Anterior cingulate cortex (tissue), 58 donors: ENCODE measurements around the gene MRGPRF.

Experiments
- DNase-seq, 58 donors: peaks; one replicate each; lab custom pipeline; 2025; lab: John Stamatoyannopoulos, UW

Gene MRGPRF

GRCh38 chr11:69013009-69013951 lies at the start of gene MRGPRF:
Gene MRGPRF, minus strand, starts transcription at chr11:69013246. Its CDS starts 3,345 bp downstream, at chr11:69009901.
- peak in 14 of 58 donors; percentile 12 to 37 (median 22) for DNase-seq

GRCh38 chr11:69062169-69062855 lies 49.3 kb upstream of the MRGPRF start:
- DNase-seq = no peak

GRCh38 chr11:69061713-69062053 lies 48.6 kb upstream of the MRGPRF start:
- DNase-seq = peak in 3 of 58 donors; percentile 8 to 15 (median 9)

- DNase-seq = peak in 1 of 58 donors; percentile 52
These were observed 48.0 kb upstream of the MRGPRF start for GRCh38 chr11:69060806-69061712.

- no peak for DNase-seq
These were observed 46.9 kb upstream of the MRGPRF start for GRCh38 chr11:69059985-69060384.

- no peak for DNase-seq
These were observed 46.4 kb upstream of the MRGPRF start for GRCh38 chr11:69059429-69059828.

- no peak for DNase-seq
These were observed 45.6 kb upstream of the MRGPRF start for GRCh38 chr11:69058511-69059270.

- DNase-seq = no peak
These were observed 44.8 kb upstream of the MRGPRF start for GRCh38 chr11:69057801-69058200.

- no peak for DNase-seq
These were observed 44.2 kb upstream of the MRGPRF start for GRCh38 chr11:69057236-69057635.

- peak in 47 of 58 donors; percentile 9 to 75 (median 46) for DNase-seq
These were observed 42.8 kb upstream of the MRGPRF start for GRCh38 chr11:69055598-69056516.

- DNase-seq = no peak
These were observed 42.2 kb upstream of the MRGPRF start for GRCh38 chr11:69055212-69055586.

GRCh38 chr11:69054397-69055211 lies 41.6 kb upstream of the MRGPRF start:
- no peak for DNase-seq

- DNase-seq = no peak
These were observed 40.7 kb upstream of the MRGPRF start for GRCh38 chr11:69053546-69054396.

GRCh38 chr11:69053169-69053477 lies 40.1 kb upstream of the MRGPRF start:
- no peak for DNase-seq

- DNase-seq = no peak
These were observed 39.5 kb upstream of the MRGPRF start for GRCh38 chr11:69052343-69053168.
